ENCODE measurements around the gene LINGO1.

DNA sequence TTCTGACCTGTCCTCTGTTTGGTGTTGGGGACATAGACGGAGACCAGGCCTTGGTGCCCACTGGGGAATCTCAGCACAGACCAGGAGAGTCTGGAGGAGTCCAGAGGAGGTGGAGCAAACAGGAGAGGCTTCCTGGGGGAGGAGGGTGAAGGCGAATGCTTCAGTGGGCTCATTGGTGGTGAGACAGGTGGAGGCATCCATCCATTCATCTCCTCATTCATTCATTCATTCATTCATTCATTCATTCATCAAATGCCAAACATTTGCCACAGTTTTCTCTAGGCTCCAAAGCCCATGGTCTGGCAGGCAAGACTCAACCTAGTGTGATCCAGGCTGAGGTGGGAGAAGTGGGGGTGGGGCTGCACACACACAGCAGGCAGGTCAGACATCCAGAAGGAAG is 7.9 kb upstream of the LINGO1 start:
- TF ChIP-seq, protein P1, sequence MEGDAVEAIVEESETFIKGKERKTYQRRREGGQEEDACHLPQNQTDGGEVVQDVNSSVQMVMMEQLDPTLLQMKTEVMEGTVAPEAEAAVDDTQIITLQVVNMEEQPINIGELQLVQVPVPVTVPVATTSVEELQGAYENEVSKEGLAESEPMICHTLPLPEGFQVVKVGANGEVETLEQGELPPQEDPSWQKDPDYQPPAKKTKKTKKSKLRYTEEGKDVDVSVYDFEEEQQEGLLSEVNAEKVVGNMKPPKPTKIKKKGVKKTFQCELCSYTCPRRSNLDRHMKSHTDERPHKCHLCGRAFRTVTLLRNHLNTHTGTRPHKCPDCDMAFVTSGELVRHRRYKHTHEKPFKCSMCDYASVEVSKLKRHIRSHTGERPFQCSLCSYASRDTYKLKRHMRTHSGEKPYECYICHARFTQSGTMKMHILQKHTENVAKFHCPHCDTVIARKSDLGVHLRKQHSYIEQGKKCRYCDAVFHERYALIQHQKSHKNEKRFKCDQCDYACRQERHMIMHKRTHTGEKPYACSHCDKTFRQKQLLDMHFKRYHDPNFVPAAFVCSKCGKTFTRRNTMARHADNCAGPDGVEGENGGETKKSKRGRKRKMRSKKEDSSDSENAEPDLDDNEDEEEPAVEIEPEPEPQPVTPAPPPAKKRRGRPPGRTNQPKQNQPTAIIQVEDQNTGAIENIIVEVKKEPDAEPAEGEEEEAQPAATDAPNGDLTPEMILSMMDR (IDR thresholded peaks at IDR 0.05), result no peak
- no peak for TF ChIP-seq EP300 (IDR thresholded peaks at IDR 0.05)
